ENCODE results near the gene CRNN.

- TF ChIP-seq, protein P1, sequence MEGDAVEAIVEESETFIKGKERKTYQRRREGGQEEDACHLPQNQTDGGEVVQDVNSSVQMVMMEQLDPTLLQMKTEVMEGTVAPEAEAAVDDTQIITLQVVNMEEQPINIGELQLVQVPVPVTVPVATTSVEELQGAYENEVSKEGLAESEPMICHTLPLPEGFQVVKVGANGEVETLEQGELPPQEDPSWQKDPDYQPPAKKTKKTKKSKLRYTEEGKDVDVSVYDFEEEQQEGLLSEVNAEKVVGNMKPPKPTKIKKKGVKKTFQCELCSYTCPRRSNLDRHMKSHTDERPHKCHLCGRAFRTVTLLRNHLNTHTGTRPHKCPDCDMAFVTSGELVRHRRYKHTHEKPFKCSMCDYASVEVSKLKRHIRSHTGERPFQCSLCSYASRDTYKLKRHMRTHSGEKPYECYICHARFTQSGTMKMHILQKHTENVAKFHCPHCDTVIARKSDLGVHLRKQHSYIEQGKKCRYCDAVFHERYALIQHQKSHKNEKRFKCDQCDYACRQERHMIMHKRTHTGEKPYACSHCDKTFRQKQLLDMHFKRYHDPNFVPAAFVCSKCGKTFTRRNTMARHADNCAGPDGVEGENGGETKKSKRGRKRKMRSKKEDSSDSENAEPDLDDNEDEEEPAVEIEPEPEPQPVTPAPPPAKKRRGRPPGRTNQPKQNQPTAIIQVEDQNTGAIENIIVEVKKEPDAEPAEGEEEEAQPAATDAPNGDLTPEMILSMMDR (IDR thresholded peaks at IDR 0.05): no peak
- TF ChIP-seq POLR2A (IDR thresholded peaks at IDR 0.05): no peak
Measured at GRCh38 chr1:152388889-152389288, 25.2 kb downstream of the CRNN start.
